Skeletal muscle tissue (tissue), 4 donors: ENCODE measurements around the gene DEFB110. TPM values are rescaled to one million over a fixed set of nuclear protein-coding genes. Genes with fewer than 3 reads are reported as not detected.

Experiments used
- H3K27ac ChIP-seq: one replicate; pipeline ENCODE4 v1.7.0; 2013; ENCODE audit warnings: mild to moderate bottlenecking, low read depth, low read length, inconsistent platforms
- H3K27me3 ChIP-seq, 3 donors: one replicate each; pipeline ENCODE4 v1.7.0; 2013; ENCODE audit warnings: low read length in 3 of 3; ENCODE audit not compliant: control insufficient read depth in 3 of 3, insufficient read depth in 3 of 3
- H3K36me3 ChIP-seq, 3 donors: one replicate each; pipeline ENCODE4 v1.7.0; 2013; ENCODE audit warnings: low read length in 3 of 3; ENCODE audit not compliant: control insufficient read depth in 3 of 3, insufficient read depth in 3 of 3
- H3K4me1 ChIP-seq, 3 donors: one replicate each; pipeline ENCODE4 v1.7.0; 2013; ENCODE audit warnings: low read length in 3 of 3, mild to moderate bottlenecking in 3 of 3; ENCODE audit not compliant: control insufficient read depth in 3 of 3, insufficient read depth in 3 of 3
- H3K4me3 ChIP-seq, 3 donors: one replicate each; pipeline ENCODE4 v1.7.0; 2013; ENCODE audit warnings: low read length in 3 of 3
- H3K9ac ChIP-seq, 3 donors: one replicate each; pipeline ENCODE4 v1.7.0; 2013; ENCODE audit warnings: low read length in 3 of 3, mild to moderate bottlenecking in 3 of 3, moderate library complexity in 2 of 3, low read depth in 1 of 3
- H3K9me3 ChIP-seq, 3 donors: one replicate each; pipeline ENCODE4 v1.7.0; 2013; ENCODE audit warnings: low read length in 3 of 3; ENCODE audit not compliant: control insufficient read depth in 3 of 3
- total RNA-seq: library from RNA; depleted of rRNA; stranded (reverse); fragments of >200 nt; gene quantifications from one replicate; pipeline ENCODE4 v1.2.3, GENCODE V29; 2014
- donor health status: Osteomylitis.

Gene DEFB110
- total RNA-seq, 1 donor from 2014 or later, result not detected

GRCh38 chr6:50003139-50003538 lies 18.7 kb downstream of the DEFB110 start:
- H3K27me3 ChIP-seq, result no peaks in the 10 kb centered on the region
- no peaks in the 10 kb centered on the region for H3K4me1 ChIP-seq
- H3K9me3 ChIP-seq, result no peaks in the 10 kb centered on the region
- H3K4me3 ChIP-seq, result no peak overlapping the region
- no peak overlapping the region for H3K9ac ChIP-seq
- no peak overlapping the region for H3K27ac ChIP-seq
- H3K36me3 ChIP-seq, result no peaks in the 10 kb centered on the region

GRCh38 chr6:49995278-49995677 lies 26.5 kb downstream of the DEFB110 start:
- Histone ChIP-seq H3K4me1 (no peaks in the 10 kb centered on the region), H3K36me3 (no peaks in the 10 kb centered on the region), H3K9me3 (no peaks in the 10 kb centered on the region), H3K4me3 (no peak overlapping the region), H3K9ac (no peak overlapping the region), H3K27ac (no peak overlapping the region), H3K27me3 (no peaks in the 10 kb centered on the region)

- Histone ChIP-seq H3K4me3 (no peak overlapping the region), H3K4me1 (no peaks in the 10 kb centered on the region)
These were observed 32.9 kb downstream of the DEFB110 start for GRCh38 chr6:49988900-49989299.

GRCh38 chr6:49987749-49988148 lies 34.0 kb downstream of the DEFB110 start:
- no peaks in the 10 kb centered on the region for H3K9me3 ChIP-seq
- H3K27ac ChIP-seq, result no peak overlapping the region
- no peaks in the 10 kb centered on the region for H3K27me3 ChIP-seq
- no peak overlapping the region for H3K9ac ChIP-seq
- no peak overlapping the region for H3K4me3 ChIP-seq
- H3K36me3 ChIP-seq, result no peaks in the 10 kb centered on the region
- no peaks in the 10 kb centered on the region for H3K4me1 ChIP-seq

More at GRCh38 chr6:49988900-49989299, 32.9 kb downstream of the DEFB110 start:
- H3K36me3 ChIP-seq, result no peaks in the 10 kb centered on the region
- no peaks in the 10 kb centered on the region for H3K27me3 ChIP-seq
- H3K9ac ChIP-seq, result no peak overlapping the region
- no peaks in the 10 kb centered on the region for H3K9me3 ChIP-seq
- no peak overlapping the region for H3K27ac ChIP-seq

- H3K27me3 ChIP-seq, result no peaks in the 10 kb centered on the region
- no peak overlapping the region for H3K9ac ChIP-seq
- no peak overlapping the region for H3K4me3 ChIP-seq
- no peaks in the 10 kb centered on the region for H3K36me3 ChIP-seq
- no peaks in the 10 kb centered on the region for H3K4me1 ChIP-seq
- no peak overlapping the region for H3K27ac ChIP-seq
- H3K9me3 ChIP-seq, result peaks cover 0 to 3% (median 0%) of the 10 kb centered on the region in 3 donors
These were observed 35.2 kb downstream of the DEFB110 start for GRCh38 chr6:49986551-49986950.

- Histone ChIP-seq H3K27me3 (no peaks in the 10 kb centered on the region), H3K36me3 (no peaks in the 10 kb centered on the region), H3K27ac (no peak overlapping the region), H3K4me1 (no peaks in the 10 kb centered on the region), H3K4me3 (no peak overlapping the region), H3K9me3 (peaks cover 0 to 3% (median 0%) of the 10 kb centered on the region in 3 donors), H3K9ac (no peak overlapping the region)
These were observed 39.7 kb downstream of the DEFB110 start for GRCh38 chr6:49982046-49982445.

GRCh38 chr6:49980898-49981297 lies 40.9 kb downstream of the DEFB110 start:
- Histone ChIP-seq H3K36me3 (no peaks in the 10 kb centered on the region), H3K9ac (no peak overlapping the region), H3K4me3 (no peak overlapping the region), H3K27me3 (no peaks in the 10 kb centered on the region), H3K9me3 (peaks cover 0 to 3% (median 0%) of the 10 kb centered on the region in 3 donors), H3K27ac (no peak overlapping the region), H3K4me1 (no peaks in the 10 kb centered on the region)

GRCh38 chr6:49979584-49979983 lies 42.2 kb downstream of the DEFB110 start:
- Histone ChIP-seq H3K9me3 (peaks cover 0 to 3% (median 0%) of the 10 kb centered on the region in 3 donors), H3K27me3 (no peaks in the 10 kb centered on the region), H3K27ac (no peak overlapping the region), H3K4me1 (no peaks in the 10 kb centered on the region), H3K9ac (no peak overlapping the region), H3K4me3 (no peak overlapping the region), H3K36me3 (no peaks in the 10 kb centered on the region)

- H3K27me3 ChIP-seq, result no peaks in the 10 kb centered on the region
- peaks cover 0 to 3% (median 0%) of the 10 kb centered on the region in 3 donors for H3K9me3 ChIP-seq
- H3K36me3 ChIP-seq, result no peaks in the 10 kb centered on the region
- no peak overlapping the region for H3K9ac ChIP-seq
- H3K4me3 ChIP-seq, result peak overlapping the region in 1 of 3 donors; percentile 49
- no peak overlapping the region for H3K27ac ChIP-seq
- H3K4me1 ChIP-seq, result no peaks in the 10 kb centered on the region
These were observed 43.2 kb downstream of the DEFB110 start for GRCh38 chr6:49978332-49979226.

GRCh38 chr6:49969605-49970004 lies 52.2 kb downstream of the DEFB110 start, which contains the start of gene DEFB113:
Gene DEFB113 (minus strand): TSS chr6:49969625. CDS start chr6:49969625, 0 bp downstream.
- H3K4me1 ChIP-seq, result no peaks in the 10 kb centered on the region
- H3K27me3 ChIP-seq, result no peaks in the 10 kb centered on the region
- no peaks in the 10 kb centered on the region for H3K36me3 ChIP-seq
- H3K4me3 ChIP-seq, result no peak within 1 kb of the TSS
- H3K27ac ChIP-seq, result no peak within 1 kb of the TSS
- no peak within 1 kb of the TSS for H3K9ac ChIP-seq
- H3K9me3 ChIP-seq, result no peaks in the 10 kb centered on the region
